Measurements from ENCODE around the gene CABLES1. TPM values are rescaled to one million over a fixed set of nuclear protein-coding genes. Genes with fewer than 3 reads are reported as not detected.

The CABLES1 gene
- total RNA-seq, 6 experiments from 2014 or later, result 7.4 to 21.5 (median 11.3) TPM

DNA sequence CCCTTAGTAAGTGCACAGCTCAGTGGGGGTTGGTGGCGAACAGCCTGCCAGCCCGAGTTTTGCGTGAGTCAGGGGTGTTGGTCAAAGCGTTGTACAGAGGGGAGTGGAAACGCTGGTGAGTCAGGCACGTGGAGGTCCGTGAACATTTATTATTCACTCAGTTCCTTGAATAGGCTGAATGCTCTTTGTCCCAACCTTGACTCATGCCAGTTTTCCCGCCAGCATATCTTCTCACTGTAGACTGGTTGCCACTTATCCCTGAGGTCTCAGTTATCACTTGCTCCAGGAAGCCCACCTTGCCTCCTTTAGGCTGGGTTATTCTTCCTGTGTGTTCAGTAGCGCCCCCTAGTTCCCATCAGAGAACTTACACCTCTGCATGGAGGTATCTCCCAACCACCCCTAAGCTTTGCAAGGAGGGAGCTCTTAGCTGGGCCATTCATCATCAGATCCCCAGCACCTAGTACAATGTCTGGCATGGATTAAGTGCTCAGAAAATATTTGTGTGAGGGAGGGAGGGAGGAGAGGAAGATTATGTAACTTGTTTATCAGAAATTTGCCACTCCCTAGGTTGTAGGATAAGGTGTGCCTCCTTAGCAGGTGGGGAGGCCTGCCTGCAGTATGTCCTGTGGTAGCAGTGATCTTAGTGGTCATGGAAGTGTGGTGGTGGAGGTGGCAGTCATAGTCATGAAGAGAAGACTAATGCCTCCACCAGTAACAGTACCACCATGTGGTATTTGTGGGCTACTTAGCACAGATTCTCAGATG is 72.1 kb downstream of the CABLES1 start:
- no peaks in the 10 kb centered on the region for H3K4me1 ChIP-seq
- H3K27me3 ChIP-seq, result no peaks in the 10 kb centered on the region
- no peaks in the 10 kb centered on the region for H3K36me3 ChIP-seq
- ATAC-seq (no peak), DNase-seq (no peak)
- H3K27ac ChIP-seq, result no peak overlapping the region
- intact Hi-C loops (cut with DNase I), result no loop called here
- no peaks in the 10 kb centered on the region for H3K9me3 ChIP-seq
- TF ChIP-seq CTCF (IDR thresholded peaks at IDR 0.05), result peak in 3 of 4 donors; percentile 20 to 41 (median 21)
- no peak for TF ChIP-seq POLR2A (IDR thresholded peaks at IDR 0.05)
- WGBS (ENCODE audit: insufficient coverage, low coverage, low lambda C conversion rate, missing lambda C conversion rate), result 90% methylated on average over 8 of the region's 9 CpGs
- no peak overlapping the region for H3K4me3 ChIP-seq

GRCh38 chr18:23207994-23208393 is 72.7 kb downstream of the CABLES1 start:
- Histone ChIP-seq H3K9me3 (no peaks in the 10 kb centered on the region), H3K36me3 (no peaks in the 10 kb centered on the region), H3K27ac (no peak overlapping the region), H3K27me3 (no peaks in the 10 kb centered on the region), H3K4me3 (no peak overlapping the region), H3K4me1 (no peaks in the 10 kb centered on the region)
- 85% methylated on average over 6 of the region's 6 CpGs for WGBS (ENCODE audit: insufficient coverage, low coverage, low lambda C conversion rate, missing lambda C conversion rate)
- no peak for ATAC-seq
- TF ChIP-seq CTCF (IDR thresholded peaks at IDR 0.05) (no peak), POLR2A (IDR thresholded peaks at IDR 0.05) (no peak)
- intact Hi-C loops (cut with DNase I), result no loop called here
- DNase-seq, result no peak

- H3K27me3 ChIP-seq, result no peaks in the 10 kb centered on the region
- H3K27ac ChIP-seq, result no peak overlapping the region
- DNase-seq (no peak), ATAC-seq (no peak)
- H3K4me3 ChIP-seq, result no peak overlapping the region
- H3K4me1 ChIP-seq, result no peaks in the 10 kb centered on the region
- WGBS (ENCODE audit: insufficient coverage, low coverage, low lambda C conversion rate, missing lambda C conversion rate), result 80% methylated on average over 1 of the region's 3 CpGs
- intact Hi-C loops (cut with DNase I), result no loop called here
- H3K36me3 ChIP-seq, result no peaks in the 10 kb centered on the region
- H3K9me3 ChIP-seq, result no peaks in the 10 kb centered on the region
- TF ChIP-seq POLR2A (IDR thresholded peaks at IDR 0.05), result no peak
- no peak for TF ChIP-seq CTCF (IDR thresholded peaks at IDR 0.05)
Measured at GRCh38 chr18:23208600-23208999, 73.3 kb downstream of the CABLES1 start.

DNA sequence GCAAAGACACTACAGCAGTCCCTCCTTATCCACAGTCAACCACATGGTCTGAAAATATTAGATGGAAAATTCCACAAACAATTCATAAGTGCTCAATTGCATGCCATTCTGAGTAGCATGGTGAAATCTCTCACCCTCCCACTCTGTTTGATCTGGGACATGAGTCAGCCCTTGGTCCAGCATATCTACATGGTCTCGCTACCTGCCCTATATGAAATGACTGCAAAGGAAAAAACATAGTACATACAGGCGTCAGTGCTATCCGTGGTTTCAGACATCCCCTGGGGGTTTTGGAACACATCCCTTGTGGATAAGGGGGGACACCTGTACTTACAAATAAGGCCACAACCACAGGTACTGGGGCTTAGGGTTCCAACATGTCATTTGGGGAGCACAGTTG is 73.7 kb downstream of the CABLES1 start:
- no peaks in the 10 kb centered on the region for H3K36me3 ChIP-seq
- no peaks in the 10 kb centered on the region for H3K27me3 ChIP-seq
- ATAC-seq (peak in 1 of 4 donors; percentile 73), DNase-seq (no peak)
- intact Hi-C loops (cut with DNase I), result no loop called here
- TF ChIP-seq CTCF (IDR thresholded peaks at IDR 0.05) (no peak), POLR2A (IDR thresholded peaks at IDR 0.05) (no peak)
- no peaks in the 10 kb centered on the region for H3K4me1 ChIP-seq
- 100% methylated on average over 3 of the region's 3 CpGs for WGBS (ENCODE audit: insufficient coverage, low coverage, low lambda C conversion rate, missing lambda C conversion rate)
- H3K4me3 ChIP-seq, result no peak overlapping the region
- H3K27ac ChIP-seq, result no peak overlapping the region
- H3K9me3 ChIP-seq, result no peaks in the 10 kb centered on the region
